ENCODE results near the gene TIMELESS.

- TF ChIP-seq CTCF (conservative IDR thresholded peaks at IDR 0.05 in 1 of 2, IDR thresholded peaks at IDR 0.05 in 1 of 2; ENCODE audit: extremely low read depth in 1 of 2, insufficient read depth in 1 of 2, low read depth in 1 of 2, low read length in 2 of 2) (no peak), EZH2 (IDR thresholded peaks at IDR 0.05; ENCODE audit: borderline replicate concordance, low read length) (no peak)
Observed at GRCh38 chr12:56457817-56458216, 8.6 kb upstream of the TIMELESS start.
